Activated CD4-positive, alpha-beta T cell treated with anti-CD3 and anti-CD28 coated beads, Interleukin-2, amount 10 ng/mL, durations not matched to agents 7 days and 5 days (primary cell): Measurements from ENCODE around the gene CBR1. TPM values are rescaled to one million over a fixed set of nuclear protein-coding genes. Genes with fewer than 3 reads are reported as not detected.
A peak's percentile ranks its signal among the peaks of the same experiment; 100 is the strongest.

Source experiments
- CTCF ChIA-PET: fragments of 350-600 bp; sonication (Branson Sonifier 250); formaldehyde crosslinking; loops from one replicate; lab custom pipeline; 2021; ENCODE audit warnings: antibody characterized with exemption; lab: Charles Lee
- POLR2A ChIA-PET: fragments of 350-600 bp; sonication (Branson Sonifier 250); formaldehyde crosslinking; loops from one replicate; lab custom pipeline; 2021; ENCODE audit warnings: antibody characterized with exemption; lab: Charles Lee
- DNase-seq: peaks from one replicate; pipeline ENCODE4 v3.0.0-alpha.2; 2020
- H3K27ac Mint-ChIP-seq: one replicate; pipeline ENCODE4 v1.8.0; 2021; ENCODE audit warnings: mild to moderate bottlenecking, moderate library complexity, mixed read lengths
- H3K27me3 Mint-ChIP-seq: one replicate; pipeline ENCODE4 v1.8.0; 2021; ENCODE audit warnings: mixed read lengths
- H3K36me3 Mint-ChIP-seq: one replicate; pipeline ENCODE4 v1.8.0; 2021; ENCODE audit warnings: low read depth, mixed read lengths
- H3K4me1 Mint-ChIP-seq: one replicate; pipeline ENCODE4 v1.8.0; 2021; ENCODE audit warnings: mixed read lengths
- H3K4me3 Mint-ChIP-seq: one replicate; pipeline ENCODE4 v1.8.0; 2021; ENCODE audit warnings: mild to moderate bottlenecking, moderate library complexity, mixed read lengths
- H3K9me3 Mint-ChIP-seq: one replicate; pipeline ENCODE4 v1.8.0; 2021; ENCODE audit warnings: mixed read lengths
- total RNA-seq, 2 experiments: library from RNA; stranded (reverse); gene quantifications; one replicate each; pipeline ENCODE4 v1.2.3, GENCODE V29; 2021

CBR1 gene
- total RNA-seq, 2 experiments from 2014 or later = 49.5 to 51.1 TPM

GRCh38 chr21:36055551-36055950 is 14.3 kb upstream of the CBR1 start:
- Mint-ChIP-seq H3K4me3 (no peak overlapping the region), H3K27me3 (no peaks in the 10 kb centered on the region), H3K36me3 (peaks cover 62% of the 10 kb centered on the region), H3K27ac (no peak overlapping the region), H3K4me1 (peaks cover 47% of the 10 kb centered on the region), H3K9me3 (no peaks in the 10 kb centered on the region)
- DNase-seq = no peak
- CTCF ChIA-PET = no interaction called here
- POLR2A ChIA-PET = no interaction called here

- Mint-ChIP-seq H3K4me3 (peak overlapping the region; percentile 83), H3K4me1 (peaks cover 40% of the 10 kb centered on the region), H3K27ac (peak overlapping the region; percentile 92), H3K36me3 (peaks cover 37% of the 10 kb centered on the region), H3K9me3 (no peaks in the 10 kb centered on the region), H3K27me3 (no peaks in the 10 kb centered on the region)
- ChIA-PET POLR2A (interaction anchor here (0.6 to 0.8 kb wide), 2 partner anchors 10 to 62 kb away, joined by 3 to 4 read pairs; partner anchors contain the start of gene CBR1), CTCF (interaction anchor here (0.6 to 1.2 kb wide), 6 partner anchors 9 to 240 kb away, joined by 3 to 6 read pairs (median 4); partner anchors contain the start of gene CBR1)
- no peak for DNase-seq
Measured at GRCh38 chr21:36059823-36060158, 10.0 kb upstream of the CBR1 start.

GRCh38 chr21:36060159-36060921 is 9.5 kb upstream of the CBR1 start, which contains the start of gene SETD4:
Gene SETD4, minus strand, starts transcription at chr21:36060526. Its CDS starts 1,638 bp downstream, at chr21:36058888.
- peak within 1 kb of the TSS; percentile 83 for H3K4me3 Mint-ChIP-seq
- peak; percentile 94 for DNase-seq
- H3K27me3 Mint-ChIP-seq = no peaks in the 10 kb centered on the region
- H3K4me1 Mint-ChIP-seq = peaks cover 36% of the 10 kb centered on the region
- H3K36me3 Mint-ChIP-seq = peaks cover 32% of the 10 kb centered on the region
- ChIA-PET POLR2A (interaction anchor here (0.6 to 0.8 kb wide), 2 partner anchors 10 to 61 kb away, joined by 3 to 4 read pairs; partner anchors contain the start of gene CBR1), CTCF (interaction anchor here (0.6 to 1.2 kb wide), 6 partner anchors 9 to 240 kb away, joined by 3 to 6 read pairs (median 4); partner anchors contain the start of gene CBR1)
- no peaks in the 10 kb centered on the region for H3K9me3 Mint-ChIP-seq
- H3K27ac Mint-ChIP-seq = peak within 1 kb of the TSS; percentile 92

GRCh38 chr21:36061445-36061844 is 8.4 kb upstream of the CBR1 start:
- Mint-ChIP-seq H3K36me3 (peaks cover 21% of the 10 kb centered on the region), H3K4me1 (peaks cover 38% of the 10 kb centered on the region), H3K9me3 (peaks cover 2% of the 10 kb centered on the region), H3K27ac (no peak overlapping the region), H3K4me3 (peak overlapping the region; percentile 83), H3K27me3 (no peaks in the 10 kb centered on the region)
- DNase-seq = no peak
- ChIA-PET CTCF (no interaction called here), POLR2A (no interaction called here)

GRCh38 chr21:36063375-36064084 is 6.3 kb upstream of the CBR1 start:
- ChIA-PET POLR2A (no interaction called here), CTCF (no interaction called here)
- Mint-ChIP-seq H3K9me3 (peaks cover 8% of the 10 kb centered on the region), H3K27ac (no peak overlapping the region), H3K4me1 (peaks cover 24% of the 10 kb centered on the region), H3K4me3 (no peak overlapping the region), H3K36me3 (peaks cover 7% of the 10 kb centered on the region), H3K27me3 (peaks cover 4% of the 10 kb centered on the region)
- DNase-seq = no peak

GRCh38 chr21:36064085-36064460 is 5.8 kb upstream of the CBR1 start:
- Mint-ChIP-seq H3K27ac (no peak overlapping the region), H3K4me3 (no peak overlapping the region), H3K9me3 (peaks cover 12% of the 10 kb centered on the region), H3K4me1 (peaks cover 22% of the 10 kb centered on the region), H3K27me3 (peaks cover 4% of the 10 kb centered on the region), H3K36me3 (peaks cover 9% of the 10 kb centered on the region)
- DNase-seq = no peak
- ChIA-PET CTCF (no interaction called here), POLR2A (no interaction called here)

- POLR2A ChIA-PET = interaction anchor here (0.7 kb wide), 1 partner anchor 70 kb away, joined by 3 read pairs; no protein-coding TSS in a partner anchor
- Mint-ChIP-seq H3K4me1 (peaks cover 30% of the 10 kb centered on the region), H3K9me3 (peaks cover 16% of the 10 kb centered on the region), H3K36me3 (peaks cover 16% of the 10 kb centered on the region), H3K27ac (no peak overlapping the region), H3K4me3 (no peak overlapping the region), H3K27me3 (peaks cover 4% of the 10 kb centered on the region)
- CTCF ChIA-PET = no interaction called here
- DNase-seq = peak; percentile 24
Measured at GRCh38 chr21:36065497-36066036, 4.3 kb upstream of the CBR1 start.

- DNase-seq = no peak
- ChIA-PET CTCF (interaction anchor here (0.7 to 2.1 kb wide), 6 partner anchors 8 to 552 kb away, joined by 3 to 8 read pairs (median 4); partner anchors contain the start of gene SETD4), POLR2A (interaction anchor here (0.5 kb wide), 1 partner anchor 68 kb away, joined by 5 read pairs; no protein-coding TSS in a partner anchor)
- peak overlapping the region; percentile 84 for H3K27ac Mint-ChIP-seq
- H3K4me1 Mint-ChIP-seq = peaks cover 49% of the 10 kb centered on the region
- H3K27me3 Mint-ChIP-seq = peaks cover 4% of the 10 kb centered on the region
- peaks cover 45% of the 10 kb centered on the region for H3K36me3 Mint-ChIP-seq
- peaks cover 16% of the 10 kb centered on the region for H3K9me3 Mint-ChIP-seq
- H3K4me3 Mint-ChIP-seq = peak overlapping the region; percentile 81
Measured at GRCh38 chr21:36068748-36069398, 951 bp upstream of the CBR1 start.

- Mint-ChIP-seq H3K27me3 (peaks cover 4% of the 10 kb centered on the region), H3K4me1 (peaks cover 52% of the 10 kb centered on the region), H3K36me3 (peaks cover 50% of the 10 kb centered on the region), H3K27ac (peak overlapping the region; percentile 90), H3K9me3 (peaks cover 14% of the 10 kb centered on the region), H3K4me3 (peak overlapping the region; percentile 81)
- POLR2A ChIA-PET = no interaction called here
- DNase-seq = no peak
- CTCF ChIA-PET = interaction anchor here (0.9 to 1.2 kb wide), 2 partner anchors 11 to 35 kb away, joined by 3 read pairs; no protein-coding TSS in a partner anchor
Measured at GRCh38 chr21:36070999-36071398, 1.2 kb downstream of the CBR1 start.

- Mint-ChIP-seq H3K4me3 (no peak overlapping the region), H3K4me1 (peaks cover 63% of the 10 kb centered on the region), H3K27me3 (peaks cover under 1% of the 10 kb centered on the region), H3K27ac (peak overlapping the region; percentile 28), H3K9me3 (peaks cover 10% of the 10 kb centered on the region), H3K36me3 (peaks cover 51% of the 10 kb centered on the region)
- no peak for DNase-seq
- POLR2A ChIA-PET = no interaction called here
- CTCF ChIA-PET = interaction anchor here (0.5 to 1.2 kb wide), 3 partner anchors 16 to 654 kb away, joined by 3 read pairs; no protein-coding TSS in a partner anchor
Measured at GRCh38 chr21:36072453-36073162, 2.8 kb downstream of the CBR1 start.

GRCh38 chr21:36073181-36073580 is 3.4 kb downstream of the CBR1 start:
- ChIA-PET POLR2A (no interaction called here), CTCF (interaction anchor here (1.2 kb wide), 1 partner anchor 17 kb away, joined by 3 read pairs; no protein-coding TSS in a partner anchor)
- Mint-ChIP-seq H3K4me1 (peaks cover 68% of the 10 kb centered on the region), H3K36me3 (peaks cover 51% of the 10 kb centered on the region), H3K27me3 (no peaks in the 10 kb centered on the region), H3K27ac (no peak overlapping the region), H3K4me3 (no peak overlapping the region), H3K9me3 (peaks cover 8% of the 10 kb centered on the region)
- DNase-seq = no peak
